OCI-LY3 (cell line): ENCODE data around the gene RBM44.

ENCODE experiments used
- CTCF ChIP-seq: fragments of 200-600, 300-600 bp; sonication (generic); IDR thresholded peaks from 2 replicates; pipeline ENCODE4 v1.5.1; 2014; ENCODE audit warnings: antibody characterized with exemption, low read length, low read depth
- EZH2phosphoT487 ChIP-seq: fragments of 200-600 bp; shearing (Covaris generic); IDR thresholded peaks from 2 replicates; pipeline ENCODE4 v1.6.1; 2018; ENCODE audit warnings: antibody characterized with exemption, mixed run types, low read depth

GRCh38 chr2:237841051-237841450 lies 42.5 kb downstream of the RBM44 start:
- TF ChIP-seq CTCF, result no peak
- no peak for TF ChIP-seq EZH2phosphoT487
